ENCODE results near the gene SYT3. TPM values are rescaled to one million over a fixed set of nuclear protein-coding genes. Genes with fewer than 3 reads are reported as not detected.

Gene SYT3
- polyA plus RNA-seq, 3 donors, result not detected

DNA sequence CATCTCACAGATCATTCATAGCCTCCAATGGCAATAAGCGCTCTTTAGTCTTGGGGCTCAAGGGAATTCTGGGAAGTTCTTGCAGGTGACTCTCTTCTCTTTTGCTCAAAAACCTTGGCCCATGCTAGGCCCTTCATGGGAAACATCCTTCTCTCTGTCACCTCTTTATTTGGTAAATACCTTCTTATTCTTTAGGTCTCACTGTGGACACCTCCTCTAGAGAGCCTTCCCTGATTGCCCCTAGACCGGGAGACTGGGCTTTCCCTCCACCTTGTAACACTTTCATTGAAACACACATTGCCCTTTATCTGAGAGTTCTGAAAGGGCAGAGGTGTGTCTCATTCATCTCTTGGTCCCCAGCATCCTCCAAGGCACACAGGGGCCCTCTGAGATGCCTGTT is 11.5 kb upstream of the SYT3 start:
- Mint-ChIP-seq H3K9me3 (peaks cover 6 to 21% (median 18%) of the 10 kb centered on the region in 7 donors), H3K27me3 (ENCODE audit: low read depth in 3 of 3) (peaks cover 5 to 17% (median 16%) of the 10 kb centered on the region in 3 donors), H3K4me3 (no peak overlapping the region), H3K27ac (no peak overlapping the region), H3K4me1 (no peaks in the 10 kb centered on the region), H3K36me3 (no peaks in the 10 kb centered on the region)
- no peaks in the 10 kb centered on the region for H3K36me3 ChIP-seq (replicated peaks in 1 of 2; ENCODE audit: control insufficient read depth in 1 of 2, insufficient read depth in 2 of 2, low read length in 2 of 2)
- no peak overlapping the region for H3K9ac ChIP-seq (ENCODE audit: insufficient read depth, low read length, poor library complexity, severe bottlenecking)
- no peak overlapping the region for H3K27ac ChIP-seq (ENCODE audit: low read depth in 1 of 2, low read length in 2 of 2)
- WGBS (ENCODE audit: insufficient coverage), result no CpG with 5 or more reads among the region's 2 CpGs
- intact Hi-C loops (cut with micrococcal nuclease), result no loop called here
- peaks cover 0 to 4% of the 10 kb centered on the region in 2 donors for H3K27me3 ChIP-seq (ENCODE audit: control insufficient read depth in 2 of 2, insufficient read depth in 2 of 2, low read length in 2 of 2)
- H3K4me2 ChIP-seq (replicated peaks; ENCODE audit: extremely low read depth, low read length, poor library complexity, severe bottlenecking), result no peak overlapping the region
- H3K79me2 ChIP-seq (ENCODE audit: insufficient read depth, low read length), result no peaks in the 10 kb centered on the region
- H2AFZ ChIP-seq (ENCODE audit: insufficient read depth, low read depth, low read length, poor library complexity, severe bottlenecking), result no peak overlapping the region
- TF ChIP-seq, protein P1, sequence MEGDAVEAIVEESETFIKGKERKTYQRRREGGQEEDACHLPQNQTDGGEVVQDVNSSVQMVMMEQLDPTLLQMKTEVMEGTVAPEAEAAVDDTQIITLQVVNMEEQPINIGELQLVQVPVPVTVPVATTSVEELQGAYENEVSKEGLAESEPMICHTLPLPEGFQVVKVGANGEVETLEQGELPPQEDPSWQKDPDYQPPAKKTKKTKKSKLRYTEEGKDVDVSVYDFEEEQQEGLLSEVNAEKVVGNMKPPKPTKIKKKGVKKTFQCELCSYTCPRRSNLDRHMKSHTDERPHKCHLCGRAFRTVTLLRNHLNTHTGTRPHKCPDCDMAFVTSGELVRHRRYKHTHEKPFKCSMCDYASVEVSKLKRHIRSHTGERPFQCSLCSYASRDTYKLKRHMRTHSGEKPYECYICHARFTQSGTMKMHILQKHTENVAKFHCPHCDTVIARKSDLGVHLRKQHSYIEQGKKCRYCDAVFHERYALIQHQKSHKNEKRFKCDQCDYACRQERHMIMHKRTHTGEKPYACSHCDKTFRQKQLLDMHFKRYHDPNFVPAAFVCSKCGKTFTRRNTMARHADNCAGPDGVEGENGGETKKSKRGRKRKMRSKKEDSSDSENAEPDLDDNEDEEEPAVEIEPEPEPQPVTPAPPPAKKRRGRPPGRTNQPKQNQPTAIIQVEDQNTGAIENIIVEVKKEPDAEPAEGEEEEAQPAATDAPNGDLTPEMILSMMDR (IDR thresholded peaks at IDR 0.05), result no peak
- peaks cover 12 to 16% of the 10 kb centered on the region in 2 donors for H3K9me3 ChIP-seq (replicated peaks in 1 of 2; ENCODE audit: control insufficient read depth in 1 of 2, insufficient read depth in 1 of 2, low read length in 2 of 2)
- no peaks in the 10 kb centered on the region for H4K20me1 ChIP-seq (ENCODE audit: insufficient read depth, low read length)
- H3K4me3 ChIP-seq (replicated peaks in 1 of 3; ENCODE audit: low read depth in 2 of 3, low read length in 3 of 3), result no peak overlapping the region
- H3K4me1 ChIP-seq (ENCODE audit: control insufficient read depth in 1 of 2, insufficient read depth in 2 of 2, low read length in 2 of 2), result no peaks in the 10 kb centered on the region
- no peak for DNase-seq

DNA sequence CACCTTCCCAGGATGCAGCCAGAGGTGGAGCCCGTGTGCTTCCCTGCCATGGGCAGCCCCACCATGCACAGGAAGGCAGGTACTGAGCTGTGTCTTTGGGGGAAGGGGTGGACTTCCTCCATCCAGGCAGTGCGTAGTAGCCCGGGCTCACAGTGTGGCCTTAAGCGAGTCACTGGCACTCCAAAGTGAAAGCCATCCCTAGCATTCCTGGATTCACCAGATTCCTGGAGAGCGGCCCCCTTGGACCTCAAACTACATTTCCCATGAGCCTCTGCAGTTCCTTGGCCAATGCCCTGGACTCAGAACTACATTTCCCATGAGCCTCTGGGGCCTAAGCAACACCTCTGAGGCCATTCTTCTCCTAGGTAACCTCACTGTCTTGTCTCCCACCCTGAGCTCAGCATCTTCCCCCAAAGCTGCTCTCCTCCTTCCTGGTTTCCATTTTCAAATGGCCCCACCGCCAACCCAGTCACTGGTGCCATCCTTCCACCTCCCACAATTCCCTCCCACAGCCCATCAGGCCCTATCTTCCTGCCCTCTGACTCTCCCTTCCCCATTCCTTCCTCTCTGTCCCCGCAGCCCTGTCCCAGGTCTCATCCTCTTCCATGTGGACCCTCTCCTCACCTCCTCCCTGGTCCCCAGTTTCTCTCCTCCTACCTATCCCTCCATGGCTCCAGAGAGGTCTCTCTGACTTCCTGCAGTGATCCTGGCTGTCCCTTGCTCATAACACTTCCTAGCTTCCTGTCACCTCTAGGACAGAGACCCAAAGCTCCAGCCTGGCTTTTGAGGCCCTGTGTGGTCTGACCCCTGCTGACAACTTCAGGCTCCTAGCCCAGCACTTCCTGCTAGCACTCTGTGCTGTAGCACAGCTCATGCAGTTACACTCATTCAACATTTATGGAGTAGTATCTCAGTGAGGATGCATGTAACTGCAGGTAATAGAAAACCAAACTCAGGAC is 10.0 kb upstream of the SYT3 start, which contains the start of gene C19orf81:
Gene C19orf81 (plus strand): TSS at position 13 of the 959 bp plus-strand sequence. CDS start 0 bp downstream, at position 13.
- Histone ChIP-seq H3K79me2 (ENCODE audit: insufficient read depth, low read length) (no peaks in the 10 kb centered on the region), H3K9ac (ENCODE audit: insufficient read depth, low read length, poor library complexity, severe bottlenecking) (no peak within 1 kb of the TSS), H3K4me2 (replicated peaks; ENCODE audit: extremely low read depth, low read length, poor library complexity, severe bottlenecking) (no peak within 1 kb of the TSS), H3K4me1 (ENCODE audit: control insufficient read depth in 1 of 2, insufficient read depth in 2 of 2, low read length in 2 of 2) (no peaks in the 10 kb centered on the region), H2AFZ (ENCODE audit: insufficient read depth, low read depth, low read length, poor library complexity, severe bottlenecking) (no peak within 1 kb of the TSS), H4K20me1 (ENCODE audit: insufficient read depth, low read length) (no peaks in the 10 kb centered on the region), H3K36me3 (replicated peaks in 1 of 2; ENCODE audit: control insufficient read depth in 1 of 2, insufficient read depth in 2 of 2, low read length in 2 of 2) (no peaks in the 10 kb centered on the region), H3K27ac (ENCODE audit: low read depth in 1 of 2, low read length in 2 of 2) (no peak within 1 kb of the TSS), H3K4me3 (replicated peaks in 1 of 3; ENCODE audit: low read depth in 2 of 3, low read length in 3 of 3) (no peak within 1 kb of the TSS), H3K27me3 (ENCODE audit: control insufficient read depth in 2 of 2, insufficient read depth in 2 of 2, low read length in 2 of 2) (peaks cover 0 to 4% of the 10 kb centered on the region in 2 donors), H3K9me3 (replicated peaks in 1 of 2; ENCODE audit: control insufficient read depth in 1 of 2, insufficient read depth in 1 of 2, low read length in 2 of 2) (peaks cover under 1 to 4% of the 10 kb centered on the region in 2 donors)
- Mint-ChIP-seq H3K27ac (no peak within 1 kb of the TSS), H3K4me3 (no peak within 1 kb of the TSS), H3K9me3 (peaks cover 1 to 8% (median 4%) of the 10 kb centered on the region in 7 donors), H3K4me1 (no peaks in the 10 kb centered on the region), H3K27me3 (ENCODE audit: low read depth in 3 of 3) (peaks cover 4 to 13% (median 12%) of the 10 kb centered on the region in 3 donors), H3K36me3 (no peaks in the 10 kb centered on the region)
- intact Hi-C loops (cut with micrococcal nuclease), result no loop called here
- 49% methylated on average over 6 of the region's 7 CpGs for WGBS (ENCODE audit: insufficient coverage)
- TF ChIP-seq, protein P1 (IDR thresholded peaks at IDR 0.05), result no peak
- no peak for DNase-seq
